Endometrium (tissue), 2 donors: ENCODE measurements around the gene NUFIP1.
A peak's percentile ranks its signal among the peaks of the same experiment; 100 is the strongest.

Experiments used
- FAIRE-seq: peaks from 2 replicates; lab custom pipeline; 2012; peaks lifted over from hg19 to GRCh38; lab: Jason Lieb, UNC
- donor health status: control.
- donor health status: control.

Gene NUFIP1

GRCh38 chr13:44969551-44970484 is 19.5 kb downstream of the NUFIP1 start:
- FAIRE-seq = peak; percentile 95

GRCh38 chr13:44968434-44968815 is 20.8 kb downstream of the NUFIP1 start:
- FAIRE-seq = no peak

- FAIRE-seq = peak; percentile 81
These were observed 21.4 kb downstream of the NUFIP1 start for GRCh38 chr13:44967704-44968433.

- FAIRE-seq = peak; percentile 58
These were observed 27.3 kb downstream of the NUFIP1 start for GRCh38 chr13:44961997-44962396.

- no peak for FAIRE-seq
These were observed 33.9 kb downstream of the NUFIP1 start for GRCh38 chr13:44955406-44955805.

- FAIRE-seq = no peak
These were observed 35.0 kb downstream of the NUFIP1 start for GRCh38 chr13:44954224-44954623.

GRCh38 chr13:44952671-44953070 is 36.6 kb downstream of the NUFIP1 start:
- no peak for FAIRE-seq

GRCh38 chr13:44951184-44951583 is 38.1 kb downstream of the NUFIP1 start:
- no peak for FAIRE-seq

- peak; percentile 41 for FAIRE-seq
These were observed 45.9 kb downstream of the NUFIP1 start for GRCh38 chr13:44943411-44943810.

GRCh38 chr13:44938854-44939253 is 50.4 kb downstream of the NUFIP1 start:
- FAIRE-seq = no peak

- FAIRE-seq = no peak
These were observed 53.0 kb downstream of the NUFIP1 start for GRCh38 chr13:44936246-44936645.

- FAIRE-seq = no peak
These were observed 54.5 kb downstream of the NUFIP1 start for GRCh38 chr13:44934724-44935123.

- no peak for FAIRE-seq
These were observed 56.4 kb downstream of the NUFIP1 start for GRCh38 chr13:44932850-44933251.

GRCh38 chr13:44932171-44932849 is 57.0 kb downstream of the NUFIP1 start:
- no peak for FAIRE-seq

GRCh38 chr13:44930963-44931623 is 58.2 kb downstream of the NUFIP1 start:
- FAIRE-seq = no peak

- FAIRE-seq = no peak
These were observed 59.0 kb downstream of the NUFIP1 start for GRCh38 chr13:44930280-44930679.

- no peak for FAIRE-seq
These were observed 59.6 kb downstream of the NUFIP1 start for GRCh38 chr13:44929692-44930091.

- FAIRE-seq = no peak
These were observed 61.3 kb downstream of the NUFIP1 start for GRCh38 chr13:44927968-44928367.

GRCh38 chr13:44921931-44922758 is 67.1 kb downstream of the NUFIP1 start:
- no peak for FAIRE-seq

- no peak for FAIRE-seq
These were observed 67.9 kb downstream of the NUFIP1 start for GRCh38 chr13:44921246-44921877.

GRCh38 chr13:44920013-44920412 is 69.3 kb downstream of the NUFIP1 start:
- no peak for FAIRE-seq
